HG03469 (cell line): ENCODE data around the gene ARHGEF11.
"Not testable (repeated sequence)": the region's sequence is repeated elsewhere in the genome, so short reads cannot be mapped to it uniquely, and the experiment has no call there.

Source experiments
- ATAC-seq: cut with Tn5 transposase; IDR thresholded peaks from one replicate; pipeline ENCODE4 v1.9.1; 2021; ENCODE audit warnings: mild to moderate bottlenecking, moderate library complexity, moderate number of reproducible peaks; ENCODE audit not compliant: unreplicated experiment

Gene ARHGEF11

GRCh38 chr1:157045250-157046218 is at the start of gene ARHGEF11:
TSS of gene ARHGEF11 (minus strand) at chr1:157045742. CDS start at chr1:157044330, 1,412 bp downstream.
- ATAC-seq: no peak

GRCh38 chr1:157095091-157095490 is 49.5 kb upstream of the ARHGEF11 start:
- no peak for ATAC-seq

- ATAC-seq: no peak
Measured at GRCh38 chr1:157092831-157093230, 47.3 kb upstream of the ARHGEF11 start.

- no peak for ATAC-seq
Measured at GRCh38 chr1:157091668-157092273, 46.2 kb upstream of the ARHGEF11 start.

GRCh38 chr1:157091186-157091585 is 45.6 kb upstream of the ARHGEF11 start:
- no peak for ATAC-seq

- ATAC-seq: no peak
Measured at GRCh38 chr1:157090771-157091170, 45.2 kb upstream of the ARHGEF11 start.

GRCh38 chr1:157090196-157090647 is 44.7 kb upstream of the ARHGEF11 start:
- ATAC-seq: no peak

GRCh38 chr1:157089789-157090188 is 44.2 kb upstream of the ARHGEF11 start:
- no peak for ATAC-seq

GRCh38 chr1:157088607-157089006 is 43.1 kb upstream of the ARHGEF11 start:
- no peak for ATAC-seq

- ATAC-seq: no peak
Measured at GRCh38 chr1:157087030-157087429, 41.5 kb upstream of the ARHGEF11 start.

GRCh38 chr1:157086299-157086698 is 40.8 kb upstream of the ARHGEF11 start:
- no peak for ATAC-seq

GRCh38 chr1:157085421-157085820 is 39.9 kb upstream of the ARHGEF11 start:
- ATAC-seq: no peak

- no peak for ATAC-seq
Measured at GRCh38 chr1:157084720-157085119, 39.2 kb upstream of the ARHGEF11 start.

- no peak for ATAC-seq
Measured at GRCh38 chr1:157081707-157082106, 36.2 kb upstream of the ARHGEF11 start.

GRCh38 chr1:157080714-157081113 is 35.2 kb upstream of the ARHGEF11 start:
- ATAC-seq: no peak

- ATAC-seq: no peak
Measured at GRCh38 chr1:157077394-157077793, 31.9 kb upstream of the ARHGEF11 start.

GRCh38 chr1:157073944-157074685 is 28.6 kb upstream of the ARHGEF11 start:
- ATAC-seq: no peak

GRCh38 chr1:157069601-157070000 is 24.1 kb upstream of the ARHGEF11 start:
- no peak for ATAC-seq

- ATAC-seq: not testable (repeated sequence)
Measured at GRCh38 chr1:157059241-157059640, 13.7 kb upstream of the ARHGEF11 start.

- ATAC-seq: no peak
Measured at GRCh38 chr1:157056269-157056668, 10.7 kb upstream of the ARHGEF11 start.

- not testable (repeated sequence) for ATAC-seq
Measured at GRCh38 chr1:157055729-157056128, 10.2 kb upstream of the ARHGEF11 start.
